B cell (primary cell): ENCODE measurements around the gene CCL20. TPM values are rescaled to one million over a fixed set of nuclear protein-coding genes. Genes with fewer than 3 reads are reported as not detected.

Experiments used
- ATAC-seq: fragments of 200-7000 bp; cut with Tn5 transposase; one replicate; pipeline ENCODE4 v1.10.0; 2021; ENCODE audit warnings: low read depth, mild to moderate bottlenecking, moderate number of reproducible peaks, moderate library complexity
- CTCF ChIA-PET: fragments of 350-600 bp; sonication (Branson Sonifier 250); formaldehyde crosslinking; loops from one replicate; lab custom pipeline; 2021; ENCODE audit warnings: antibody characterized with exemption, inconsistent platforms; lab: Charles Lee
- POLR2A ChIA-PET: fragments of 350-600 bp; sonication (Branson Sonifier 250); formaldehyde crosslinking; loops from one replicate; lab custom pipeline; 2021; ENCODE audit warnings: antibody characterized with exemption; lab: Charles Lee
- DNase-seq: peaks from one replicate; pipeline ENCODE4 v3.0.0; 2013
- H2AFZ ChIP-seq: 2 replicates; pipeline ENCODE4 v1.6.1; 2012; ENCODE audit warnings: mild to moderate bottlenecking, low read depth, low read length; ENCODE audit not compliant: insufficient read depth, poor library complexity, severe bottlenecking
- H3K27ac ChIP-seq, 2 donors: 1 replicate in 1 of 2; 2 replicates in 1 of 2; pipeline ENCODE4 v1.5.1; 2012 to 2013; ENCODE audit warnings: low read length in 2 of 2, mild to moderate bottlenecking in 2 of 2, moderate library complexity in 1 of 2
- H3K27me3 ChIP-seq, 4 experiments: fragments of 200-600 bp in 1 of 4; sonication (generic) in 1 of 4; replicated peaks in 1 of 4; 1 replicate in 2 of 4; 2 replicates in 2 of 4; pipeline versions ENCODE4 v1.6.1 to v1.7.0; 2013 to 2016; ENCODE audit warnings: low read length in 3 of 4, mild to moderate bottlenecking in 2 of 4, mixed read lengths in 1 of 4, moderate library complexity in 1 of 4; ENCODE audit not compliant: insufficient read depth in 4 of 4, control insufficient read depth in 3 of 4; ENCODE audit errors: control extremely low read depth in 1 of 4
- H3K36me3 ChIP-seq, 2 experiments: replicated peaks in 1 of 2; 1 replicate in 1 of 2; 2 replicates in 1 of 2; pipeline versions ENCODE4 v1.6.1 to v1.7.1; 2013; ENCODE audit warnings: low read length in 1 of 2; ENCODE audit not compliant: insufficient read depth in 2 of 2, control insufficient read depth in 1 of 2; ENCODE audit errors: control extremely low read depth in 1 of 2, extremely low read depth in 1 of 2
- H3K4me1 ChIP-seq, 2 donors: fragments of 200-600 bp in 1 of 2; sonication (generic) in 1 of 2; 1 replicate in 1 of 2; 2 replicates in 1 of 2; pipeline versions ENCODE4 v1.5.1 to v1.6.1; 2013 to 2017; ENCODE audit warnings: low read length in 2 of 2; ENCODE audit not compliant: control insufficient read depth in 2 of 2, insufficient read depth in 2 of 2
- H3K4me2 ChIP-seq: replicated peaks from 2 replicates; pipeline ENCODE3; 2012; ENCODE audit warnings: mild to moderate bottlenecking, low read depth, low read length; ENCODE audit not compliant: poor library complexity, severe bottlenecking
- H3K4me3 ChIP-seq, 5 experiments: fragments of 200-600 bp in 1 of 5; sonication (generic) in 1 of 5; 1 replicate in 3 of 5; 2 replicates in 2 of 5; pipeline versions ENCODE4 v1.5.1 to v1.7.0; 2011 to 2016; ENCODE audit warnings: low read length in 4 of 5, mild to moderate bottlenecking in 4 of 5, low read depth in 2 of 5, control low read depth in 1 of 5, moderate library complexity in 1 of 5; ENCODE audit not compliant: insufficient read depth in 1 of 5; ENCODE audit errors: control extremely low read depth in 1 of 5, extremely low read depth in 1 of 5
- H3K79me2 ChIP-seq: fragments of 200-600 bp; sonication (generic); one replicate; pipeline ENCODE4 v1.6.0; 2016; ENCODE audit warnings: low read length; ENCODE audit not compliant: control insufficient read depth, insufficient read depth
- H3K9ac ChIP-seq: fragments of 200-600 bp; sonication (generic); 2 replicates; pipeline ENCODE4 v1.6.1; 2017; ENCODE audit warnings: mild to moderate bottlenecking, low read length, moderate library complexity
- H3K9me3 ChIP-seq, 3 donors: one replicate each; pipeline versions ENCODE4 v1.6.1 to v1.7.1; 2013; ENCODE audit warnings: low read length in 2 of 3; ENCODE audit not compliant: control insufficient read depth in 2 of 3, insufficient read depth in 1 of 3; ENCODE audit errors: control extremely low read depth in 1 of 3
- H4K20me1 ChIP-seq: 2 replicates; pipeline ENCODE4 v1.6.0; 2012; ENCODE audit warnings: mild to moderate bottlenecking, low read length; ENCODE audit not compliant: insufficient read depth, control insufficient read depth, poor library complexity, severe bottlenecking
- H3K27ac Mint-ChIP-seq: one replicate; pipeline ENCODE4 v1.8.0; 2021; ENCODE audit warnings: mixed read lengths
- H3K27me3 Mint-ChIP-seq: one replicate; pipeline ENCODE4 v1.8.0; 2021; ENCODE audit warnings: mixed read lengths
- H3K4me1 Mint-ChIP-seq: one replicate; pipeline ENCODE4 v1.8.0; 2021; ENCODE audit warnings: mixed read lengths
- H3K4me3 Mint-ChIP-seq: one replicate; pipeline ENCODE4 v1.8.0; 2021; ENCODE audit warnings: mixed read lengths
- H3K9me3 Mint-ChIP-seq: one replicate; pipeline ENCODE4 v1.8.0; 2022; ENCODE audit warnings: mixed read lengths; ENCODE audit not compliant: insufficient read depth
- EZH2 ChIP-seq: IDR thresholded peaks from 2 replicates; pipeline ENCODE4 v1.6.1; 2012; ENCODE audit warnings: borderline replicate concordance, low read depth, mild to moderate bottlenecking, moderate library complexity, low read length; ENCODE audit not compliant: insufficient read depth, poor library complexity, severe bottlenecking
- WGBS: methylation state at CpG from one replicate; pipeline ENCODE4 v1.1.5; 2013; ENCODE audit warnings: missing lambda C conversion rate; ENCODE audit not compliant: insufficient coverage; 5-methylcytosine and 5-hydroxymethylcytosine counted together
- intact Hi-C: fragments of 100-400 bp; cut with micrococcal nuclease; formaldehyde crosslinking; loops from one replicate; pipeline ENCODE4 v1.10.0; 2022
- polyA plus RNA-seq: library from polyadenylated mRNA; depleted of rRNA; stranded (reverse); fragments of >200 nt; gene quantifications from 2 replicates; pipeline ENCODE4 v1.2.3, GENCODE V29; 2012
- total RNA-seq, 2 donors: library from RNA; stranded (reverse); fragments of 120-200 nt in 1 of 2; gene quantifications; 1 replicate in 1 of 2; 2 replicates in 1 of 2; pipeline versions ENCODE4 v1.2.3 to v1.2.4, GENCODE V29; 2013 to 2022
- TF ChIP-seq, protein P1 (sequence below): fragments of 200-600 bp; IDR thresholded peaks from one replicate; pipeline ENCODE4 v1.8.0; 2022; ENCODE audit warnings: antibody characterized with exemption, mild to moderate bottlenecking

The CCL20 gene
- total and polyA plus RNA-seq, 2 donors (not counting 1 experiment from before 2014, with no cell fraction given): 0.31 TPM; not detected in 1

DNA sequence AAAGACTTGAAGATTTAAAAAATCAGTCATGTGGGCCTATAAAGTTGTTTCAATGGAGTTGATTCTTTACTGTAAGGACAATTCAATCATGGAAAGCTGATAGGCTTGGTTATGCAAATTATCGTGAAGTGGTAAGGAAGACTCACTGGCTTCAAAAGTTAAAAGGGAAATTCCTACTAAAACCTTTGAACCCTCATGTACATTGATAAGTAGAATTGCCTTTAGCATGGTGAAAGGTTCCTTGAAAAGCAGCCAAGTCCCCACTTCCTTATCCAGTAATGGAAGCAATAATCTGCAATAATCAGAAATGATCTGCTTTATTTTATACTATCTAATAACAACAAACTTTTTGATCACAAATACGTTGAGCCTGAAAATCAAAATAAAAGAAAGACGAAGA, 14.4 kb upstream of the CCL20 start:
- Histone ChIP-seq H4K20me1 (no peaks in the 10 kb centered on the region), H2AFZ (no peak overlapping the region), H3K9me3 (no peaks in the 10 kb centered on the region), H3K36me3 (no peaks in the 10 kb centered on the region), H3K4me1 (no peaks in the 10 kb centered on the region), H3K4me3 (no peak overlapping the region), H3K4me2 (no peak overlapping the region), H3K79me2 (no peaks in the 10 kb centered on the region), H3K27me3 (peaks cover 0 to 4% (median 0%) of the 10 kb centered on the region in 4 experiments), H3K9ac (no peak overlapping the region), H3K27ac (no peak overlapping the region)
- ChIA-PET CTCF (no interaction called here), POLR2A (no interaction called here)
- no peak for ATAC-seq
- no peaks in the 10 kb centered on the region for H3K4me1 Mint-ChIP-seq
- H3K27me3 Mint-ChIP-seq: peaks cover 14% of the 10 kb centered on the region
- H3K9me3 Mint-ChIP-seq: no peaks in the 10 kb centered on the region
- TF ChIP-seq, protein P1, sequence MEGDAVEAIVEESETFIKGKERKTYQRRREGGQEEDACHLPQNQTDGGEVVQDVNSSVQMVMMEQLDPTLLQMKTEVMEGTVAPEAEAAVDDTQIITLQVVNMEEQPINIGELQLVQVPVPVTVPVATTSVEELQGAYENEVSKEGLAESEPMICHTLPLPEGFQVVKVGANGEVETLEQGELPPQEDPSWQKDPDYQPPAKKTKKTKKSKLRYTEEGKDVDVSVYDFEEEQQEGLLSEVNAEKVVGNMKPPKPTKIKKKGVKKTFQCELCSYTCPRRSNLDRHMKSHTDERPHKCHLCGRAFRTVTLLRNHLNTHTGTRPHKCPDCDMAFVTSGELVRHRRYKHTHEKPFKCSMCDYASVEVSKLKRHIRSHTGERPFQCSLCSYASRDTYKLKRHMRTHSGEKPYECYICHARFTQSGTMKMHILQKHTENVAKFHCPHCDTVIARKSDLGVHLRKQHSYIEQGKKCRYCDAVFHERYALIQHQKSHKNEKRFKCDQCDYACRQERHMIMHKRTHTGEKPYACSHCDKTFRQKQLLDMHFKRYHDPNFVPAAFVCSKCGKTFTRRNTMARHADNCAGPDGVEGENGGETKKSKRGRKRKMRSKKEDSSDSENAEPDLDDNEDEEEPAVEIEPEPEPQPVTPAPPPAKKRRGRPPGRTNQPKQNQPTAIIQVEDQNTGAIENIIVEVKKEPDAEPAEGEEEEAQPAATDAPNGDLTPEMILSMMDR: no peak
- no peak for TF ChIP-seq EZH2
- H3K4me3 Mint-ChIP-seq: no peak overlapping the region
- no peak overlapping the region for H3K27ac Mint-ChIP-seq
- no CpG with 5 or more reads among the region's 3 CpGs for WGBS
- DNase-seq: no peak
- intact Hi-C loops: no loop called here

DNA sequence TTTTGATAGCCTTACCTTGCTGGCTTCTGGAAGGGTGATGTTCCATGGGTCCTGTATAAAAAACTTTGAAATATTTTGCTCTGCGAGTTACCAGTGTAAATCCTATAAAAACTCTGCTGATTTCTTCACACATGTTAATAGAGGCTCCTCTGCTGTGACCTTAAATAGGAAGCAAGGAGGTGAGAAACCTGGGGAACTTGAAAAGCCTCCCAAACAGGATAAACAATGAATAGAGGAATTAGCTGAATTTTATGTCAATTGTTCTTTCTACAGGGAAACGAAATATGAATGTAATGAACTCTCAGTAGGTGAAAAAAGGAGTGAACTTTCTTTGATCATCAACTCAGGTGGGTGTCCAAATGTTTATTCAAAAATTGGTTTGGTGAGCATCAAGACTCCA, 10.8 kb upstream of the CCL20 start:
- no CpG with 5 or more reads among the region's 2 CpGs for WGBS
- Histone ChIP-seq H3K4me3 (no peak overlapping the region), H4K20me1 (no peaks in the 10 kb centered on the region), H2AFZ (no peak overlapping the region), H3K4me2 (no peak overlapping the region), H3K27ac (no peak overlapping the region), H3K9ac (no peak overlapping the region), H3K36me3 (no peaks in the 10 kb centered on the region), H3K79me2 (no peaks in the 10 kb centered on the region), H3K4me1 (peaks cover 6 to 12% of the 10 kb centered on the region in 2 donors), H3K27me3 (no peaks in the 10 kb centered on the region), H3K9me3 (no peaks in the 10 kb centered on the region)
- no peak overlapping the region for H3K27ac Mint-ChIP-seq
- H3K27me3 Mint-ChIP-seq: peaks cover 16% of the 10 kb centered on the region
- ChIA-PET CTCF (no interaction called here), POLR2A (no interaction called here)
- H3K4me1 Mint-ChIP-seq: no peaks in the 10 kb centered on the region
- H3K9me3 Mint-ChIP-seq: no peaks in the 10 kb centered on the region
- intact Hi-C loops: no loop called here
- no peak for TF ChIP-seq EZH2
- TF ChIP-seq, protein P1: no peak
- ATAC-seq: no peak
- H3K4me3 Mint-ChIP-seq: no peak overlapping the region
- DNase-seq: no peak
